ENCODE results near the gene CCDC3.

GRCh38 chr10:12896251-12896650 lies 105.3 kb downstream of the CCDC3 start:
- TF ChIP-seq FOXK2 (IDR thresholded peaks at IDR 0.05) (no peak), HDGF (IDR thresholded peaks at IDR 0.05; ENCODE audit: borderline replicate concordance) (no peak), ZNF384 (IDR thresholded peaks at IDR 0.05) (no peak), FOXM1 (IDR thresholded peaks at IDR 0.05; ENCODE audit: borderline replicate concordance) (no peak), BHLHE40 (IDR thresholded peaks at IDR 0.05; ENCODE audit: borderline replicate concordance) (no peak), ARNT (IDR thresholded peaks at IDR 0.05) (no peak), FOXA1 (IDR thresholded peaks at IDR 0.05) (no peak), L3MBTL2 (conservative IDR thresholded peaks at IDR 0.05) (no peak), SP1 (IDR thresholded peaks at IDR 0.05) (no peak), TARDBP (IDR thresholded peaks at IDR 0.05) (no peak), ELF4 (IDR thresholded peaks at IDR 0.05) (no peak)

All from HEK293T (cell line).